AG10803 (cell line): ENCODE results near the gene EPB41L2.
"Not testable (repeated sequence)": the region's sequence is repeated elsewhere in the genome, so short reads cannot be mapped to it uniquely, and the experiment has no call there.

ENCODE experiments used
- DNase-seq: peaks from one replicate; pipeline ENCODE4 v3.0.0; 2010; ENCODE audit warnings: low read depth
- H3K4me3 ChIP-seq: 2 replicates; pipeline ENCODE4 v1.5.1; 2011; ENCODE audit warnings: mild to moderate bottlenecking, low read length, control low read depth
- TF ChIP-seq, protein P1 (sequence below): conservative IDR thresholded peaks from 2 replicates; pipeline ENCODE4 v1.5.1; 2011; ENCODE audit warnings: mild to moderate bottlenecking, low read length, control low read depth, inconsistent platforms

EPB41L2 gene

DNA sequence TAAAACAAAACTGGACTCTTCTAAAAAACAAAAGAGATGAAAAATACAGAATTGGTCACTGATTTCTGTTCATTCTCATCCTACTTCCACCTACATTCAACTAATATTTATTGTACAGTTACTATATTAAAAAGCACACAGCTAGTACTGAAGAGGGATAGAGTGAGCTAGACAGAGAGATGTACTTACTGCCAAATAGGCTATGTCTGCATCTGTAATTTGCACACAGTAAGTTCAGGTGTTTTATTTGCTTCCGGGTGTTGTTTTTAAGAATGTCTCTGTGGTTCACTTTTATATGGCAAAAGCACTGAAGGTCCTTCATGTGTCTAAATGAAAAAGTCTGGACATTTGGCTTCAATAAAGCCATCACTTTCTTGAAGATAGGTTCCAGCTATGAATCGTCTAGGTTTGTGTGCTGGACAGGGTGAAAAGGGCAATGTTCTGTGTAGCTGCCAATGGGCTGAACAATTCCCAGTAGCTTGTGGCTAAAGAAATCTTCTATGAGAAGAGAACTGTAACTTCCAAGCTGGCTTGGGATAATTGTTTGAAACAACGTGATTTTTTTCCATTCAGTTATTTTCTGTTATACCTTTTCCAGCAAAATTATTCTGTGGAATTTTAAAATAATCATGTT, 47.3 kb downstream of the EPB41L2 start:
- peak; percentile 79 for DNase-seq
- H3K4me3 ChIP-seq = no peak overlapping the region
- TF ChIP-seq, protein P1, sequence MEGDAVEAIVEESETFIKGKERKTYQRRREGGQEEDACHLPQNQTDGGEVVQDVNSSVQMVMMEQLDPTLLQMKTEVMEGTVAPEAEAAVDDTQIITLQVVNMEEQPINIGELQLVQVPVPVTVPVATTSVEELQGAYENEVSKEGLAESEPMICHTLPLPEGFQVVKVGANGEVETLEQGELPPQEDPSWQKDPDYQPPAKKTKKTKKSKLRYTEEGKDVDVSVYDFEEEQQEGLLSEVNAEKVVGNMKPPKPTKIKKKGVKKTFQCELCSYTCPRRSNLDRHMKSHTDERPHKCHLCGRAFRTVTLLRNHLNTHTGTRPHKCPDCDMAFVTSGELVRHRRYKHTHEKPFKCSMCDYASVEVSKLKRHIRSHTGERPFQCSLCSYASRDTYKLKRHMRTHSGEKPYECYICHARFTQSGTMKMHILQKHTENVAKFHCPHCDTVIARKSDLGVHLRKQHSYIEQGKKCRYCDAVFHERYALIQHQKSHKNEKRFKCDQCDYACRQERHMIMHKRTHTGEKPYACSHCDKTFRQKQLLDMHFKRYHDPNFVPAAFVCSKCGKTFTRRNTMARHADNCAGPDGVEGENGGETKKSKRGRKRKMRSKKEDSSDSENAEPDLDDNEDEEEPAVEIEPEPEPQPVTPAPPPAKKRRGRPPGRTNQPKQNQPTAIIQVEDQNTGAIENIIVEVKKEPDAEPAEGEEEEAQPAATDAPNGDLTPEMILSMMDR = no peak

GRCh38 chr6:131015025-131015591, 47.9 kb downstream of the EPB41L2 start:
- DNase-seq = no peak
- TF ChIP-seq, protein P1 = no peak
- no peak overlapping the region for H3K4me3 ChIP-seq

GRCh38 chr6:131014080-131014776, 48.8 kb downstream of the EPB41L2 start:
- TF ChIP-seq, protein P1 = no peak
- DNase-seq = no peak
- H3K4me3 ChIP-seq = no peak overlapping the region

DNA sequence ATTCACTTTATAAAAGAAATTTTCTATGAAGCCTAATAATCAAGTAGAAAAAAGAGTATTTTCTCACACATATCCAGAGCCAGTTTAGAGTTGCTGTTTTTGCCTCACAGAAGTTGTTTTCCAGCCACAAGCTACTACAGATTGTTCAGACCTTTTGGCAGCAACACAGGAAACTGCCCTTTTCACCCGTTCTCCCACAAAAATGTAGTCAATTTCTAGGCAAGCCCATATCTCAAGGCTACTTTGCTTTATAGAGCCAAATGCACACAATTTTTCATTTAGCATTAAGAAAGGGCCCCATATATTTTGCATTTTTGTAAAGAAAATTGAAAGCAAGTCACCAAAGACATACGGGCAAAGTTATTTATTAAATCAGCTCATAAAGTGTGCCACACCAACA, 49.5 kb downstream of the EPB41L2 start:
- no peak overlapping the region for H3K4me3 ChIP-seq
- peak; percentile 94 for DNase-seq
- TF ChIP-seq, protein P1 = no peak

- no peak for DNase-seq
- TF ChIP-seq, protein P1 = no peak
- H3K4me3 ChIP-seq = no peak overlapping the region
Observed at GRCh38 chr6:131009790-131010189, 53.3 kb downstream of the EPB41L2 start.

DNA sequence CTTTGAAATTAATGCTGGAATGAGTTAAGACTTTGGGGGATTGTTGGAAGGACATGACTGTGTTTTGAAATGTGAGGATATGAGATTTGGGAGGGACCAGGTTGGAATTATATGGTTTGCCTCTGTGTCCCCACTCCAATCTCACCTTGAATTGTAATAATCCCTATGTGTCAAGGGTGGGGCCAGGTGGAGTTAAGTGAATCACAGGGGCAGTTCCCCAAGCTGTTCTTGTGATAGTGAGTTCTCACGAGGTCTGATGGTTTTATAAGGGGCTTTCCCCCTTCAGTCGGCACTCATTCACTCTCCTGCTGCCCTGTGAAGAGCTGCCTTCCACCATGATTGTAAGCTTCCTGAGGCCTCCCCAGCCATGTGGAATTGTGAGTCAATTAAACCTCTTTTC, 54.1 kb downstream of the EPB41L2 start:
- H3K4me3 ChIP-seq, DNase-seq: not testable (repeated sequence)

GRCh38 chr6:131007964-131008363, 55.1 kb downstream of the EPB41L2 start:
- H3K4me3 ChIP-seq, DNase-seq: not testable (repeated sequence)

GRCh38 chr6:131007286-131007685, 55.8 kb downstream of the EPB41L2 start:
- DNase-seq = no peak
- TF ChIP-seq, protein P1 = no peak
- no peak overlapping the region for H3K4me3 ChIP-seq
